Measurements from ENCODE around the gene CARD11.

Gene CARD11

GRCh38 chr7:3020416-3020815 lies 23.3 kb downstream of the CARD11 start:
- DNase-seq (ENCODE audit: low read depth) = no peak

DNA sequence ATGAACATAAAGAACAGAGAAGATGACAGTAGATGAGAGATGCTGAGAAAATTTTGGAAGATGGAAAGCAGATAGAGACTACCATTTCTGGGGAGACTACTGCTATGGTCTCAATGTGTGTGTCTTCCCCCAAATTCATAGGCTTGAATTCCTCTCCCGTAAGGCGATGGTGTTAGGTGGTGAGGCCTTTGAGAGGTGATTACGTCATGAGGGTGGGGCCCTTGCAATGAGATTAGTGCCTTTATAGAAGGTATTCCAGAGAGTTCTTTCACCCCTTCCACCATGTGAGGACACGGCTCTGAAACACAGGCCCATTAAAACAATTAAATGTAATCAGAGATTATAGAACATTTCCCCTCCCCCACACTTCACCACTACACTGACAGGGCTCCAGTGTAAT lies 23.9 kb downstream of the CARD11 start:
- DNase-seq (ENCODE audit: low read depth) = no peak

- DNase-seq (ENCODE audit: low read depth) = no peak
Observed at GRCh38 chr7:3013975-3014792, 29.5 kb downstream of the CARD11 start.

- DNase-seq (ENCODE audit: low read depth) = no peak
Observed at GRCh38 chr7:3011211-3011852, 32.3 kb downstream of the CARD11 start.

- DNase-seq (ENCODE audit: low read depth) = no peak
Observed at GRCh38 chr7:3010161-3010560, 33.5 kb downstream of the CARD11 start.

DNA sequence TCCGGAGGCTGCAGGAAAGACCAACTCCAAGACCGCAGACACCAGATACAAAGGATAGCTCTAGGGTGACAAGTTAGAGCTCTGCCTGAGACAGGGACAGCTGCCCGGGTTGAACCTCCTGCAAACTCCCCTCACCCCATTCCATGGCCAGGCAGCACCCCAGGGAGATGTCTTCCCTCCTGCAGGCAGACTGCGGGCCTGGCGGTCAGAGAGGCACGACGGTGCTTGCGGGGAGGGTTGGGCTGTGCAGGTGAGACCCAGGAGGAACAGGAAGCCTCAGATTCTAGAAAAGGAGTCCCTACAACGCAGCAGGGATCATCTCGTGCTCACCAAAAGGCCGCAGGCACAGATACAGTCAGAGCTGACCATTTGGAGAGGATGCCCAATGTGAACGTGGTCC lies 34.6 kb downstream of the CARD11 start:
- DNase-seq (ENCODE audit: low read depth) = no peak

DNA sequence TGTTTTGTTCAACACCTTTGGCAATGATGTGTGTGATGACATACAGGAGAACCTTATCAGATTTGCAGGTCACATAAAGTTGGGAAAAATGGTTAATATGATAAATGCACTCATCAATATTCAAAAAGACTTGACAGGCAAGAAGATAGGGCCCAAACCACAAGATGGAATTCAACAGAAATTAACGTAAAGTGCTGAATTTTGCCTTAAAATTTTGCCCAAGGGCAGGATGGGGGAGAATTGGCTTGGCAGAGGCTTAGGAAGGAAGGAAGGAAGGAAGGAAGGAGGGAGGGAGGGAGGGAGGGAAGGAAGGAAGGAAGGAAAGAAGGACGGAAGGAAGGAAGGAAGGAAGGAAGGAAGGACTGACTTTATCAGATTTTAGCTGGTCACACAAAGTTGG lies 35.3 kb downstream of the CARD11 start:
- DNase-seq (ENCODE audit: low read depth) = no peak

- no peak for DNase-seq (ENCODE audit: low read depth)
Observed at GRCh38 chr7:3007696-3008095, 36.0 kb downstream of the CARD11 start.

GRCh38 chr7:3005257-3005656 lies 38.4 kb downstream of the CARD11 start:
- DNase-seq (ENCODE audit: low read depth) = no peak

DNA sequence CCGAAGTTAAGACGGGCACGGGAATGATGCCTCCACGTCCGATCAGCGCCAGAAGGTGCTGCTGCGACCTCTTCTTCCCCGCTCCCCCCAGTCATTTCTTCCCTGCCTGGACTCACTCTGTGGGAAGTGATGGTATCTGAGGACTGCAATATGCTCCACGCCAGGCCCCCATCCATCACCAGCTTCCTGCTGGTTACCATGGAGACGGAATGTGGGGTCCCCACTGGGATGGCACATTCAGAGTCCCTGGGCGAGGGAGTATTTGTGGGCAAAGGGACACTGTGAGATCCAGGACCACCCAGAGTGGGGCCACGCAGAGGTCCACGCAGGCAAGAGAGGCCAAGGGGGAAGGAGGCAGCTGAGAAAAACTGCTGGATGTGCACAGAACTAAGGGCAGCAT lies 39.7 kb downstream of the CARD11 start:
- DNase-seq (ENCODE audit: low read depth) = no peak

GRCh38 chr7:3002631-3003030 lies 41.0 kb downstream of the CARD11 start:
- DNase-seq (ENCODE audit: low read depth) = no peak

GRCh38 chr7:3000566-3000965 lies 43.1 kb downstream of the CARD11 start:
- no peak for DNase-seq (ENCODE audit: low read depth)

DNA sequence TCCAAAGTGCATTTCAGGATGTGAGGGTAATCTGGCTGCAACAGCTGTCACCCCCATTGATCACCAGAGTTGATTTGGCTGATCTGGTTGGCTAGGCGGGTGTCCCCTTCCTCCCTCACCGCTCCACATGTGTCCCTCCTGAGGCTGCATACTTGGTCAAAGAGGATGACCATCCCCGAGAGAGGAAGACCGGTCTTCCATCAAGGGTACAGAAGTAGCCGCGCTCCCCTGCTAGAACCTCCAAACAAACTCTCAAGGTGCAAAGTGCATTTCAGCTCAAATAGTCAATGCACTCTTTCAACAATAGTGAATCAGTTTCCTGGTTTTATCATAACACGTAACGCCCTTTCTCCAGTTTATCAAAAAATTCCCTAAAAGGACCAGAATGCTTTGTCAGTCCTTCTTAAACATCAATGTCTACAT lies 44.6 kb downstream of the CARD11 start:
- DNase-seq (ENCODE audit: low read depth) = no peak

DNA sequence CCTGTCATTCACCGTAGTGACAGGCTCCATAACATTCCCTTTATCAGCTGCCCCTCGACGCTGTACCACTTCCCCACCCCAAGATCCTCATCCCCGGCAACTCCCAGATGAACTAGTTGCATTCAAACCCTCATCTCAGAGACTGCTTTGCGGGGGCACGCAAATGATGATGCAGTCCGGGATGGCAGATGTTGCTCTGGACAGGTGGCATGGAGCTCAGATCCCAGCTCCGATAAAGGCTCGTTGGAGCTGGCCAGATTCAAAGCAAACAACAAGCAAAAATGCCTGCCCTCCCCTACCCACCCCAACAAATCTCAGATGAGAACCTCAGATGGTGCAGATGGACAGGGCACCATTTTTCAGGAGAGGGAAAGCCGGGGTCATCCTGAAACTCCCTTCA lies 46.7 kb downstream of the CARD11 start:
- no peak for DNase-seq (ENCODE audit: low read depth)

- DNase-seq (ENCODE audit: low read depth) = no peak
Observed at GRCh38 chr7:2996141-2996540, 47.5 kb downstream of the CARD11 start.

- no peak for DNase-seq (ENCODE audit: low read depth)
Observed at GRCh38 chr7:2993868-2994267, 49.8 kb downstream of the CARD11 start.

DNA sequence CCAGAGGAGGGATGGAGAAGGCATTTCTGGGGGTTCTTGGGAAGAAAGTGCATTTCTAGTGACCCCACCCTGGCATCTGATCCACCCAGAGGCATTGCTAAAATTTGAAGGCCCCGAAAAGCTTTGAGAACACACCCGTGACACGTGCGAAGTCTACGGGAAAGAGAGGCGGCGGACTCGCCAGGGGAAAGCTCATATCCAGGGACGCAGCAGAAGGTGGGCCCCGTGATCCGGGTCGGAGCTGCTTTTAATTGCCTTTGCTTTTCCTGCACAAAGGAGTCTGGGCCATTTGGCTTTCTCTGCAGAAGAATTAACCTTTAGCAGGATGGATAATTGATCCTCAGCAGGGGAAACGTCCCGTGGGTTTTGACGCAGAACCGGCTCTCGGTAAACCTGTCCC lies 50.3 kb downstream of the CARD11 start:
- DNase-seq (ENCODE audit: low read depth) = no peak

DNA sequence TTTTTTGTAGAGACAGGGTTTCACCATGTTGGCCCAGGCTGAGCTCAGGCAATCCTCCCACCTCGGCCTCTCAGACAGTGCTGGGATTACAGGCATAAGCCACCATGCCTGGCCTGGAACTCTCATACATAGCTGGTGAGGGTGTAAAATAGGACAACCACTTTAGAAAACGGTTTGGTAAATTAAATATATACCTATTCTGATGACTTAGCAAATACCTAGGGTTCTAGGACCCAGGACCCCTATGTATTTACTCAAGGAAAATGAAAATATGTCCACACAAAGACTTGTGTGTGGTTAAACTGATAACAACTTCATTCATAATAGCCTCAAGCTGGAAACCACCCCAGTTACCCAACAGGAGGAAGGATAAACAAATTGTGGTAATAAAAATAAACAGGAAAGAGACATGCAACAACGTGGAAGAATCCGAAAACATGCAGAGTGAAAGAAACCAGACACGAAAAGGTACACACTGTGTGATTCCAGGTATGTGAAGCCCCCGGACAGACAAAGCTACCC lies 52.7 kb downstream of the CARD11 start:
- DNase-seq (ENCODE audit: low read depth) = no peak

DNA sequence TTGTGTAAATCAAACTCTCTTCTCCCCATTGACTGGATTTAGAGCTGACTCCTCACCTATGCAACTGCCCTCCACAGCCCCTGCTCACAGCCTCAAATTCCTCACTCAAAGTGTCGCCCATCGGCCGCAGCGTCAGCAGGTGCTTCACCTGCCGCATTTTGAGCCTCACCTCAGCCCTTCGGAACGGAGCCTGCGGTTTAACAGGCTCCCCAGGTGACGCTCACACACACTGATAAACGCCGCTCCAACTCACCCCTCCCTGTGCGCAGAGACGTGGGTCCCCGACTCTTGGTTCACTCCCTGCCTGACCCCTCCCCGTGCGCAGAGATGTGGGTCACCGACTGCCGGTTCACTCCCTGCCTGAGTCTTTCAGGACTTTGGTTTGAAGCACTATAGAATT lies 57.1 kb downstream of the CARD11 start:
- no peak for DNase-seq (ENCODE audit: low read depth)

DNA sequence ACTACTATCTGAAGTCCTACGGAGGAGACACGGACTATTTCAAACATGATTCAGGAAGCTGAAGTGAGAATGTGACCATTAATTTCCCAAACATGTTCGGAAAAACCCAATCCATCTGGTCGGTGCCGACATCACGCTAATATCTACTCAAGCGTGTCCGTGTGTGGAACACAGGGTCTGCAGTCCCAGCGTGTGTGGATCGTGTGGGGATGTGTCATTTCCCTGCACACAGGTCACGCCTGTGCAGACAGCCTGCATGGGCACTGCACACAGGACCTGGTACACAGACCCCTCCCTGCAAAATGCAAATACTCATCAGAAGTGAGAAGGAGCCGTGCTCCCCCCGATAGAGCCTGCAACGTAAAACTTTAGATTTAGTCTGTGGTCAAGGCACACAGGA lies 57.8 kb downstream of the CARD11 start:
- DNase-seq (ENCODE audit: low read depth) = no peak

- DNase-seq (ENCODE audit: low read depth) = no peak
Observed at GRCh38 chr7:2984091-2984490, 59.6 kb downstream of the CARD11 start.

DNA sequence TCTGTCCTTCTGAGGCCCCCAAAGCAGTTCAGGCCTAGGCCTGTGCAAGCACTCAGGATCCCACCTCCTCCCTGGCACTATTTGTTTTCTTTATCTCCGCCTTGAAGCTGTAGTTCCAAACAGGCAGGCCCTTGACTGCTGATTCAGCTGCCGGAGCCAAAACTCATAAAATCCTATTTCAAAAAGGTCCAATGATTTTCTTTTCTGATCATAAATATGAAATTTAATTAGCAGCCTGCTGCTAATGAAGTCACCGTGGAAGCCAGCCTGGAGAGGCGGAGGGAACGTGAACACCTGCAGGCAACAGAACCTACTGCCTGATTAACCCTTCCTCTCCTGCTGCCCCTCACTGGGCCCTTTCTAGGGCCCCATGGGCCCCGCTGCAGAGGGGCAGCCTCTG lies 60.1 kb downstream of the CARD11 start:
- no peak for DNase-seq (ENCODE audit: low read depth)

DNA sequence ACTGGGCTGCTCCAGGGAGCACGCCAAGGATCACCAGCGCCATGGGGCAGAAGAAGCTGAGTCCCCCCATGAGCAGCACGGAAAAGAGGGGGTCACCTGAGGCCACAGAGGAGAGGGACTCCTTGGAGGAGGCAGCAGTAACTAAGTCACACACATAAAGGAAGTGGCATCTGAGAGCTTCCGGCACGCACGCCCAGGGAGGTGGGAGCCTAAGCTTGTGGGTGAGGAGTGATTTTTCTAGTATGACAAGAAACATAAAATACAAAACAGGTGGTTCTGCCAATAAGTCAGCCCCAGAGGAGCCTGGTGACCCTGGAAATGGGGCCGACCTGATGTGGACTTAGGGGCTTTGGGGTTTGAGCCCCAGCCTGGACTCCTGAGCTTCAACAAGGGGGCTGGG lies 60.8 kb downstream of the CARD11 start:
- DNase-seq (ENCODE audit: low read depth) = peak; percentile 50

GRCh38 chr7:2982401-2982800 lies 61.3 kb downstream of the CARD11 start:
- no peak for DNase-seq (ENCODE audit: low read depth)

Data from stimulated activated CD8-positive, alpha-beta memory T cell treated with anti-CD3 and anti-CD28 coated beads, Interleukin-12 subunit alpha, Interleukin-12 subunit beta, amount 100 ng/mL, for 4 hours (primary cell).